Measurements from ENCODE around the gene OR2Z1.

GRCh38 chr19:8738377-8738776, 16.9 kb downstream of the OR2Z1 start:
- TF ChIP-seq, protein P1, sequence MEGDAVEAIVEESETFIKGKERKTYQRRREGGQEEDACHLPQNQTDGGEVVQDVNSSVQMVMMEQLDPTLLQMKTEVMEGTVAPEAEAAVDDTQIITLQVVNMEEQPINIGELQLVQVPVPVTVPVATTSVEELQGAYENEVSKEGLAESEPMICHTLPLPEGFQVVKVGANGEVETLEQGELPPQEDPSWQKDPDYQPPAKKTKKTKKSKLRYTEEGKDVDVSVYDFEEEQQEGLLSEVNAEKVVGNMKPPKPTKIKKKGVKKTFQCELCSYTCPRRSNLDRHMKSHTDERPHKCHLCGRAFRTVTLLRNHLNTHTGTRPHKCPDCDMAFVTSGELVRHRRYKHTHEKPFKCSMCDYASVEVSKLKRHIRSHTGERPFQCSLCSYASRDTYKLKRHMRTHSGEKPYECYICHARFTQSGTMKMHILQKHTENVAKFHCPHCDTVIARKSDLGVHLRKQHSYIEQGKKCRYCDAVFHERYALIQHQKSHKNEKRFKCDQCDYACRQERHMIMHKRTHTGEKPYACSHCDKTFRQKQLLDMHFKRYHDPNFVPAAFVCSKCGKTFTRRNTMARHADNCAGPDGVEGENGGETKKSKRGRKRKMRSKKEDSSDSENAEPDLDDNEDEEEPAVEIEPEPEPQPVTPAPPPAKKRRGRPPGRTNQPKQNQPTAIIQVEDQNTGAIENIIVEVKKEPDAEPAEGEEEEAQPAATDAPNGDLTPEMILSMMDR (conservative IDR thresholded peaks at IDR 0.05; ENCODE audit: low read depth in 2 of 2): no peak
- no peak for TF ChIP-seq POLR2AphosphoS5 (IDR thresholded peaks at IDR 0.05; ENCODE audit: low read depth)
- TF ChIP-seq EZH2phosphoT487 (IDR thresholded peaks at IDR 0.05; ENCODE audit: unreplicated experiment): no peak
- TF ChIP-seq, protein P2, sequence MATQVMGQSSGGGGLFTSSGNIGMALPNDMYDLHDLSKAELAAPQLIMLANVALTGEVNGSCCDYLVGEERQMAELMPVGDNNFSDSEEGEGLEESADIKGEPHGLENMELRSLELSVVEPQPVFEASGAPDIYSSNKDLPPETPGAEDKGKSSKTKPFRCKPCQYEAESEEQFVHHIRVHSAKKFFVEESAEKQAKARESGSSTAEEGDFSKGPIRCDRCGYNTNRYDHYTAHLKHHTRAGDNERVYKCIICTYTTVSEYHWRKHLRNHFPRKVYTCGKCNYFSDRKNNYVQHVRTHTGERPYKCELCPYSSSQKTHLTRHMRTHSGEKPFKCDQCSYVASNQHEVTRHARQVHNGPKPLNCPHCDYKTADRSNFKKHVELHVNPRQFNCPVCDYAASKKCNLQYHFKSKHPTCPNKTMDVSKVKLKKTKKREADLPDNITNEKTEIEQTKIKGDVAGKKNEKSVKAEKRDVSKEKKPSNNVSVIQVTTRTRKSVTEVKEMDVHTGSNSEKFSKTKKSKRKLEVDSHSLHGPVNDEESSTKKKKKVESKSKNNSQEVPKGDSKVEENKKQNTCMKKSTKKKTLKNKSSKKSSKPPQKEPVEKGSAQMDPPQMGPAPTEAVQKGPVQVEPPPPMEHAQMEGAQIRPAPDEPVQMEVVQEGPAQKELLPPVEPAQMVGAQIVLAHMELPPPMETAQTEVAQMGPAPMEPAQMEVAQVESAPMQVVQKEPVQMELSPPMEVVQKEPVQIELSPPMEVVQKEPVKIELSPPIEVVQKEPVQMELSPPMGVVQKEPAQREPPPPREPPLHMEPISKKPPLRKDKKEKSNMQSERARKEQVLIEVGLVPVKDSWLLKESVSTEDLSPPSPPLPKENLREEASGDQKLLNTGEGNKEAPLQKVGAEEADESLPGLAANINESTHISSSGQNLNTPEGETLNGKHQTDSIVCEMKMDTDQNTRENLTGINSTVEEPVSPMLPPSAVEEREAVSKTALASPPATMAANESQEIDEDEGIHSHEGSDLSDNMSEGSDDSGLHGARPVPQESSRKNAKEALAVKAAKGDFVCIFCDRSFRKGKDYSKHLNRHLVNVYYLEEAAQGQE (IDR thresholded peaks at IDR 0.05; ENCODE audit: unreplicated experiment): no peak
- no peak for TF ChIP-seq STAT1 (IDR thresholded peaks at IDR 0.05; ENCODE audit: unreplicated experiment)
- TF ChIP-seq EZH2 (IDR thresholded peaks at IDR 0.05; ENCODE audit: low read depth, unreplicated experiment): no peak
- no peak for TF ChIP-seq ZNF331 (CRISPR knock-in tag; IDR thresholded peaks at IDR 0.05; ENCODE audit: low read depth)
- no peak for TF ChIP-seq NANOG (IDR thresholded peaks at IDR 0.05; ENCODE audit: borderline replicate concordance)
- no peak for TF ChIP-seq CREB1 (CRISPR knock-in tag; IDR thresholded peaks at IDR 0.05; ENCODE audit: low read depth)
- no peak for TF ChIP-seq JUNB (IDR thresholded peaks at IDR 0.05; ENCODE audit: unreplicated experiment)
- TF ChIP-seq, protein P3, sequence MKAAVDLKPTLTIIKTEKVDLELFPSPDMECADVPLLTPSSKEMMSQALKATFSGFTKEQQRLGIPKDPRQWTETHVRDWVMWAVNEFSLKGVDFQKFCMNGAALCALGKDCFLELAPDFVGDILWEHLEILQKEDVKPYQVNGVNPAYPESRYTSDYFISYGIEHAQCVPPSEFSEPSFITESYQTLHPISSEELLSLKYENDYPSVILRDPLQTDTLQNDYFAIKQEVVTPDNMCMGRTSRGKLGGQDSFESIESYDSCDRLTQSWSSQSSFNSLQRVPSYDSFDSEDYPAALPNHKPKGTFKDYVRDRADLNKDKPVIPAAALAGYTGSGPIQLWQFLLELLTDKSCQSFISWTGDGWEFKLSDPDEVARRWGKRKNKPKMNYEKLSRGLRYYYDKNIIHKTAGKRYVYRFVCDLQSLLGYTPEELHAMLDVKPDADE (IDR thresholded peaks at IDR 0.05): no peak
- TF ChIP-seq ZNF114 (CRISPR knock-in tag; IDR thresholded peaks at IDR 0.05): no peak
- no peak for TF ChIP-seq ZNF462 (CRISPR knock-in tag; IDR thresholded peaks at IDR 0.05)
